ENCODE data around the gene SLC6A13.

DNA sequence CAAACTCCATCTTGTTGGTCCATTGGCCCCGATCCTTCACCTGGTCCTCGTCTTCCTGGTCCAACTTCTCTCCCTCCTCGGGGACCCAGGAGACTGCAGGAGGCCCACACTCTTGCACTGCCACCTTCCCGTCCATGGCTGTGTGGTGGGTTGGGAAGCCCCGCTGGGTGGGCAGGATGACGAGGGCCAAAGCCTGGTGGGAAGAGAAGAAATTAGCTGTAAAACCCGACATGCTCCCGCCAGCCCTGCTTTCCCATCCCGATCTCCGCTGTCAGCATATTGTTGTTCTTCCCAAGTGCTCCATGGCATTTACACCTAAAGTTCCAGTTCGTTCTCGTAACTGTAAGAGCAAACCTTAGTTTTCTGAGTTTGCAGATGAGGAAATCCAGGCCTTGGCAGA, 52.8 kb downstream of the SLC6A13 start:
- TF ChIP-seq, protein P1, sequence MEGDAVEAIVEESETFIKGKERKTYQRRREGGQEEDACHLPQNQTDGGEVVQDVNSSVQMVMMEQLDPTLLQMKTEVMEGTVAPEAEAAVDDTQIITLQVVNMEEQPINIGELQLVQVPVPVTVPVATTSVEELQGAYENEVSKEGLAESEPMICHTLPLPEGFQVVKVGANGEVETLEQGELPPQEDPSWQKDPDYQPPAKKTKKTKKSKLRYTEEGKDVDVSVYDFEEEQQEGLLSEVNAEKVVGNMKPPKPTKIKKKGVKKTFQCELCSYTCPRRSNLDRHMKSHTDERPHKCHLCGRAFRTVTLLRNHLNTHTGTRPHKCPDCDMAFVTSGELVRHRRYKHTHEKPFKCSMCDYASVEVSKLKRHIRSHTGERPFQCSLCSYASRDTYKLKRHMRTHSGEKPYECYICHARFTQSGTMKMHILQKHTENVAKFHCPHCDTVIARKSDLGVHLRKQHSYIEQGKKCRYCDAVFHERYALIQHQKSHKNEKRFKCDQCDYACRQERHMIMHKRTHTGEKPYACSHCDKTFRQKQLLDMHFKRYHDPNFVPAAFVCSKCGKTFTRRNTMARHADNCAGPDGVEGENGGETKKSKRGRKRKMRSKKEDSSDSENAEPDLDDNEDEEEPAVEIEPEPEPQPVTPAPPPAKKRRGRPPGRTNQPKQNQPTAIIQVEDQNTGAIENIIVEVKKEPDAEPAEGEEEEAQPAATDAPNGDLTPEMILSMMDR (IDR thresholded peaks at IDR 0.05) = no peak
- TF ChIP-seq POLR2AphosphoS5 (IDR thresholded peaks at IDR 0.05) = no peak
